Amygdala (tissue), 56 donors: ENCODE measurements around the gene PIPOX.
A peak's percentile ranks its signal among the peaks of the same experiment; 100 is the strongest.

Source experiments
- DNase-seq, 56 donors: peaks; one replicate each; lab custom pipeline; 2025; lab: John Stamatoyannopoulos, UW

PIPOX gene

DNA sequence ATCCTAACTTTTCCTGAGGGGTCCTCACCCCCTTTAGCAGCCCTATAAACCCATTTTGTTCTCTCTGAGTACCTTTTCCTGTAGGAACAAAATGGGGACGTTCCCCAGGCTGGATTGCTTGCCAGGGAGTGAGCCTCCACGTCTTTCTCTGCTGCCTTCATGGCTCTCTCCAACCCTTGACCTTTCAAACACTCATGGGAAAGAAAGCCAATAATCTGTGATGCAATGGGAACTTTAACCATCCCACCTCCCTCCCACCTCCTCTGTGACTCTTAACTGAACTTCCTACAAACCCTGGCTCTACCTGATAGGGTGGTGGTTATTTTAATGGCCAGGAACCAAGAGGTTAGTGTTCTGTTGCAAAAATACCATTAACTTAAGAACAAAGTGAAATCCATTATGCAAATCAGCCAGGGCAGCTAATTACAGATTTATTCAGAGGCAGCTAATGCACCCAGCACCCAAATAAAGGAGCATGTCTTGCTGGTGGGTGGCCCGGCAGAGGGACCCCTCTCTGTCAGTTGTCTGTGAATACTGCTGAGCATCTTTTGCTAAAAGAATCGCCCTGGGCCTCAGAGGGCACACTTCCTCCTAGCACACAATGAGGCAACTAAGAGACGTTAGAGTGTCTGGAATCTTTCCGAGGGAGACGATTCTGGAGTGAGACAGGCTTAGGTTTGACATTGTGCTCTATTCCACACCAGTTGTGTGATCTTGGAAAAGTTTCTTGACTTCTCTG, 3.0 kb downstream of the PIPOX start:
- DNase-seq: no peak

DNA sequence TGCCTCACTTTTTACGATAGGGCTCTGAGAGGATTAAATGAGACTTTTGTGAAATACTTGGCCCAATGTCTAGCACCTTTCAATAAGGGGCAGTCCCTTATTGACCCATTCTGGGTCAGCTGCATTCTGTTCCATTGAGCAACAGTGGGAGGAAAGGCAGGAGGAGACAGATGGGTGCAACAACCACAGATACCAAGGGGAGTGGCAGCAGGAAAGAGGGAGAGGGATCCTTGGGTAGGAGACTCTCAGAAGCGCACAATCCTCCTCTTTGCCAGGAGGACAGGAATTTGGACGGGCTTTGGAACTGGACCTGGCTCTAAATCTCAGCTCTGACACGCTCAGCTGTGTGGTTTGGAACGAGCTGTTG, 3.5 kb downstream of the PIPOX start:
- DNase-seq: no peak

DNA sequence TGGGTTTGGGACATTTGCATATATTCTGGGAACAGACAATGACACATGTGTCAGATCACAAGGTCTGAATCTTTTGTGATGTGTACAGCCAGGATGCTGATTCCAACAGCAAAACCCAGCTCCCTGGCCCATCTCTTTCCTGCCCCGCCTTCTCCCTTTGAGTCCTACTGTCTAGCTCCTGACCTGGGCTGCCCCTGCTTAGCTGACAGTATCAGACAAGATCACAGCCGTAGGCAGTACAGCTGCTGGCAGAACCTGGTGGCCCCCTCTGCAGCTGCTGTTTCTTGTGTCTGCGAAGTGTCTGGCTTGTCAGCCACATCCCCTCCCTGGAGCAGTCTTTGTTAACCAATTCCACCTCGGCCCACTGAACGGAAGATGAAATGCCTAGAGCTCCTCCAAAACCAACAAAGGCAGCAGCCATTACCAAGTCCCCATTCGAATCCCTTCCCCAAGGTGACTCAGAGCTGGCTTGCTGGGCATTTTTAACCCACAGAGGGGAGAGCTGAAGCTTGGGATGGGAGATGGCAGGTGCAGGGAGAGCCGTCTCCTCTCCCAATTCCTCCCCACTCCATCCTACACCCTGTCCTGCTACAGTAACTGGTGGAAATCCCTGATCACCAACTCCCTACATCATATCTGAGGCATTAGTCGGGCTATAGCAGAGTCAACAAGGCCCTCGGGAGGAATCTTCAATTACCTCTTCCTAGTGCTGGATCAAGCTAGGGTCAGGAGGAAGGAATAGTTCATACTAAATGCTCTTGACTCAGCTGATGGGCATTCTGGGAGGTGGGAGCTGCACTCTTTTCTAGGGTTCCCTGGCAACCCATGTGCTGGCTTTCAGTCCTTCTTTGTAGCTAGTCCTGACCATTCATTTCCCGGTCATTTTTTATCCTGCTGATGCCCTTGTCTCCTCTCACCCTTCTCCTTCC, 5.8 kb downstream of the PIPOX start:
- DNase-seq: no peak

DNA sequence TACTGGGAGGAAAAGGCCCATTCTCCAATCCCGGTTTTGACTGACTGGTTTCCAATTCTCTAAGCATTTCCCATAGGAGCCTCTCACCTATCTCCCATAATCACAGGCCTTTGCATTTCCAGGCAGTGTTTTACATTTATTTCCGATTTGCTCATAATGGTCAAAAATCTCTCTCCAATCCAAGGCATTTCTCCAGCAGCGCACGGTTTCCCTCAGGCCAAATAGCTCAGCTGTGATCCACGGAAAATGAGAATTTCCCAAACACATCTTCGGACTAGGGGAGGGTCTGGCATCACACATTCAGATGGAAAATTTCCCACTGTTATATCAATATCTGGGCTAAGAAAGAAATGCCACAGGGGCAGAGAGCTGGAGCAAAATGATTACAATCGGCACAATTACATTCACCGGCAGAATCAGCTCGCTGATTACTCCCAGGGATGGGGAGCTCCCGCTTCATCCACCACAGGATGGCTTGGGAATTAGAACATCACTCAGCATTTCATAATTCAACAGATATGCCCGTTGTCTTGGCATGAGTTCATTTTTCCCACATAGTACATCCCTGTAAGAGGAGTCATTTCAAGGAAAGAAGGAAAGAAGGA, 6.7 kb downstream of the PIPOX start:
- DNase-seq: no peak

DNA sequence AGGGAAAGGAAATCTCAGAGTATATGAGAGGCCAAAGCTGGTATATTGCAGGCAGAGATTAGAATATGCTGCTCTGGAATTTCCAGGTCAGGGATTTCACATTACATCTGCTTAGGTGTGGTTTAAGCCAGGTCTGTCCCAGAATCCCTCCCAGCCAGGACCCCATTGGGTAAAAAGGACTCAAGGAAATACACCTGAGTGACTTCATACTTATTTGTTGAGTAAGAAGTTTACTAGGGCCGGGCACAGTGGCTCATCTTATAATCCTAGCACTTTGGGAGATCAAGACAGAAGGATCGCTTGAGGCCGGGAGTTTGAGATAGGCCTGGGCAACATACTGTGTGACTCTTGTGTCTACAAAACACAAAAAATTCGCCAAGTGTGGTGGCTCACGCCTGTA, 7.2 kb downstream of the PIPOX start:
- no peak for DNase-seq

DNA sequence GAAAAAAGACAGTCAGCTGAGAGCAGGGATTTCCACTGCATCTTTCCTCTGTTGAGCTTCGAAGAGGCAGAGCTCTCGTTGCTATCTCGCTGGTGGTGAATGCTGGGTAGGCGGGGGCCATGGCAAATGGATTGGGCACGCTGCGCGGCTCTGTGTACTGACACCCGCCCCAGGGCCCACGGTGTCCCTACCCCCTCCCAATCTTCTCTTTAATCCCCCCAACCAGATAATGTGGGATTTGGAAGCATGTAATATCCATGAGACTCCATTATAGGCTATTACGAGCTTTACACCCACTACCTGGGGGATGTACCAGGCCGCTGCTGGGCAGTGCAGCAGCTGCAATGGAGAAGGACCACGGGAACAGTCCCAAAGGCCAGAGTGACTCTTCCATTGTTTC, 8.3 kb downstream of the PIPOX start:
- no peak for DNase-seq

DNA sequence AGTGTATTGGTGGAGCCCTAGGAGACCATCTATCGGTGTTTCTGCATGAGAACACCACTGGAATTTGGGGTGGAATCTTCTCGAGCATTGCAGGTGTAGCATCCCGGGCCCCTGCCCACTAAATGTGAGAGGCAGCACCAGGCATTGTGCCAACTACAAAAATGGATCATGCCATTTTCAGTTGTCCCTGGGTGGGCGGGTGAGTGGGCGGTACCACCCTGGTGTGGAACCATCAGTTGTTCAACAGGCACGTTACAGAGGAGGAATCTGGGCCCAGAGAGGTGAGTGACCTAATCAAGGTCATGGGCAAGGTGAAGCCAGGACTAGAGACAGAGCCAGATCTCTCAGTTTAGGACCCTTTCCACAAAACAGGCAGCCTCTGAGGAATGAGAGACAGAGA, 8.8 kb downstream of the PIPOX start:
- DNase-seq: no peak

DNA sequence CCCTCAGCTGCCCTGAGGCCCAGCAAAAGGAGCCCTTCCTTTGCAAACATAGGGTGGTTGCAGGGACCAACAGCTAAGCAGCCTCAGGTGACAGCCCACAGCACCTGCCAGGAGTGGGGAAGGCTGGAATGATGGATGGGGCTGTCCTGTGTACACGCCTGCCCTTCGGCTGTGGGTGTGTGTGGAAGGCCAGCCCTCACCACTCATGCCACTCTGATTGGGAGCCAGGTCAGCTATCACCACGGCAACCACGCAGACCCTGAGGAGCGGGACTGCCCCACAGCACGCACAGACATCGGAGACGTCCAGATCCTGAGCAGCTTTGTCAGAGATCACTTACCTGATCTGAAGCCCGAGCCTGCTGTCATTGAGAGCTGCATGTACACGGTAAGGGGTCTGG, 11.9 kb downstream of the PIPOX start:
- DNase-seq: no peak

DNA sequence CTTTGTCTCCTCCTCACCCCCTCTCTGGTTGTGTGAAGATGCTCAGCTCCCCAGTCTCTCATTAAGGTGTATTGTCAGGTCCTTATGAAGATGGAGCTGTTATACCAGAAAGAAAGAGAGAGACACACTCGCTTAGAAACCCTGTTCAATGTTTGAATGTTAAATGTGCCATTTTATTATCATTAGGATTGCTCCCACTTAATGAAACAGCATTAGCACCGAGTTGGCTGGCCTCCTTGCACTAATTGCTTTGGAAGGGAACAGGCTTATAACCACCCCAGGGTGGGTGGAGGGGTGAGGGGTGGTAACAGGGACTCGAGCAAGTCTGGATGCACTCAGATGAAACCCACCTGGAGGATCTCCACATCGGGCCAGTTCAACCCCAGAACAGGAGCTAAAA, 14.4 kb downstream of the PIPOX start:
- DNase-seq: peak in 1 of 56 donors; percentile 31

DNA sequence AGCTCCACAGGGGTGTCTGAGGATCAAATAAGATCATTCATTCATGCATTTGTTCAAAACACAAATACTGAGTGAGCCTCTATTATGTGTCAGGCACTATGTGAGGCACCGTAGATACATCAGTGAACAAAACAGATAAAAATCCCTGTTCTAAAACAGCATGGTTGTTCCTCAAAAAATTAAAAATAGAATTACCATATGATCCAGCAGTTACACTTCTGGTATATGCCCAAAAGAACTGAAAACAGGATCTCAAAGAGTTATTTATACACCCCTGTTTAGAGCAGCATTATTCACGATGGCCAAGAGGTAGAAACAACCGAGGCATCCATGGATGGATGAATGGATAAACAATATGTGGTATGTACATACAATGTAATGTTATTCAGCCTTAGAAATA, 15.4 kb downstream of the PIPOX start:
- DNase-seq: no peak

DNA sequence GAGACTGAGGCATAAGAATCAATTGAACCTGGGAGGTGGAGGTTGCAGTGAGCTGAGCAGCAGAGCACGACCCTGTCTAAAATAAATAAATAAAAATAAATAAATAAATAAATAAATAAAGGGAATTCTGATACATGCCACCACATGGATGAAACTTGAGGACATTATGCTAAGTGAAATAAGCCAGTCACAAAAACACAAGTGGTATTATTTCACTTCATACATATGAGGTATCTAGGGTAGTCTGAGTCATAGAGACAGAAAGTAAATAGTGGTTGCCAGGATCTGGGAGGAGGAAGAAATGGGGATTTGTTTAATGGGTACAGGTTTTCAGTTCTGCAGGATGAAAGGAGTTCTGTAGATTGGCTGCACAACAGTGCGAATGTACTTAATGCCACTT, 16.3 kb downstream of the PIPOX start:
- DNase-seq: no peak

DNA sequence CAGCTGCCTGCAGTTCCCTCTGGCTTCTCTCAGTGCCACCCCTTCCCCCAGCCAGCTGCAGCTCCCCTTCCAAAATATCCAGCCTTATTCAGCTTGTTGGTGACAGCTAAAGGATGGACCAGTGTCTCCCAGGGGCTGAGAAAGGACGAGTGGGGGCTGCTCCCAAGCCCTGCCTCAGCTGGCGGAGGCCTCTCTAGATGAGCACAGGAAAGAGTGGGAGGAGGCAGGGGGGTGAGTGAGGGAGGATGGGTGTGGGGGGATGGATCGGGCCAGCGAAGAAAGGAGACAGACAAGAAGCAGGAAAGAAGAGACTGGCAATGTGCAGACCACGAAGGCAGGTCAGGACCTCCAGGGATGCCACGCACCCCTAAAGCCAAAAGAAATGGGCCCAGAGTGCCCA, 17.5 kb downstream of the PIPOX start:
- no peak for DNase-seq

DNA sequence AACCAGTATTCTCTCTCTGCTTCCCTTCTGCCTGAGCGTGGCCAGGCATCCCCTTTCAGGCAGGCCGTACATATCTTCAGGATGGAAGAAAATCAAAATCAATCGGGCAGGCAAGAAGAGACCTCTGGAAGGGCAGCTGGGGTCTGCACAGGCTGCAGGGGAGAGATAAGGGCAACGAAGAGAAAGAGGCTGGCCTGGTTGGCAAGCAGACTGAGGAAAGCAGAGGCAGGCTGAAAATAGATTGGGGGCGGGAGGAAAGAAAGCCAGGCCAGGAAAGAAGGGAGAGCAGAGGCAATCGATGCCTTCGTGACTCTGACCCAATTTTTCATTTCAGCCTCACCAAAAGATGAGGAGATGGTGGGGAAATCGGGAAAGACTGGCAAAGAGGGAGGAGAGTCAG, 18.1 kb downstream of the PIPOX start:
- peak in 8 of 56 donors; percentile 17 to 35 (median 23) for DNase-seq

DNA sequence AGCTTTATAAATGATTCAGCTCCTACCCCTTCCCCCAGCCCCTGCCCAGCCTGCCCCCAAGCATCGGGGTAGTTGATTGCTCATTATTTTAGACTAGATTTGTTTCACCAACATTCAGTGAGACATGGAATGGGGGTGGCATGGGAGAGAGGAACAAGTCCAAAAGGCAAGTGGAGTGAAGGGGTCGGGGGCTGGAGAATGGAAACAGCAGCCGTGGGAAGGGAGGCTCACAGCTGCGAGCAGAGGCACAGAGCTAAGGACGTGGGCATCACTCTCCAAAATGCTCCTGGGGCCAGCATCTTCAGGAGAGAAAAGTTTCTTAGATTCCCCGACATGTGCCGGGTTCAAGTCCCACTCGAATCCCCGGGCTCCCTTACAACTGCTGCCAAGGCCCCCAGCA, 19.3 kb downstream of the PIPOX start:
- DNase-seq: no peak

DNA sequence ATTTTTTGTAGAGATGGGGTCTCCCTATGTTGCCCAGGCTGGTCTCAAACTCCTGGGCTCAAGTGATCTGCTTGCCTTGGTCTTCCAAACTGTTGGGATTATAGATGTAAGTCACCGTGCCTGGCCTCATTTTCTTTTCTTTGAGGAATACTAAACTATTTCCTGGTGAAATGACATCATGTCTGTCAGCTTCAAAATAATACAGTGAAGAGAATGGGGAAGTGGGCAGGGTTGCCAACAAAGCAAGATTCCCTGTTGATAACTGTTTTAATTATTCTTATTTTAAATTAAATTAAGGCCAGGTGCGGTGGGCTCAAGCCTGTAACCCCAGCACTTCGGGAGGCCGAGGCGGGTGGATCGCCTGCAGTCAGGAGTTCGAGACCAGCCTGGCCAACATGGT, 21.1 kb downstream of the PIPOX start:
- no peak for DNase-seq

DNA sequence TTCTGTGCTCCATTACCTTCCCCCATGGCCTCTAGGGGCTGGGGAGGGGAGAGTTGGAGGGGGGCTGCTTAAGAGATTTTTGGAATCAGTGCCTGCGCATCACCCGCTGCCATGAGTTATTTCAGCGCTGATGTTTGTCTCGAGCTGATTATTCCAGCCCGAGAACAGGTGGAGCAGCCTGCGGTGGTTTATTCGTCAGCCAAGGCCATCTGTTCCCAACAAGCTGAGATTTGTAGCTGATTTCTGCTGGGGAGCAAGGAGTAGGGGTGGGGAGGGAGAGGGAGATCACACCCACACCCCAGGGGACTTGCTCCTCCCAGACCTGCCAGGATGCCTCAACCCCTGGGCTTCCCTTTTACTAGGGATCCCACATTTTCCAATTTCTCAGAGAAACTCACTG, 23.1 kb downstream of the PIPOX start:
- peak in 10 of 56 donors; percentile 12 to 37 (median 20) for DNase-seq

DNA sequence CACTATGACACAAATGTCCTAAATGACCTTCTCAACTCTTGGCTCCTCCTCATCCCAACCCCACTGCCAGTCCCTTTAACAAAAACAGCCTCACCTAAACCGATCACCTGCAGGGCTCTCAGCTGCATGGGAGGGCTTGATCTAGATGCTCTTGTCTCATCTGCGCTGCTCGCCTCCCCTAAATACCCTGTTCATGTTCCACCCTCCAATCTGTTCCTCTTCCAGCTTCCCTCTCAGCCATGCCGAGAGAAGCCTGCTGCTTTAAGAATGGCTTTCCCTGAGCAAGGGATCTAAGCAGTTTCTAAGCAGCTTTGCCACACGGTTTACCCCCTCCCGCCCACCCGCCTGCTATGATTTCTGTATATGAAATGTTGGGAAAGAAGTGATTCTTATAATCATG, 23.7 kb downstream of the PIPOX start:
- peak in 4 of 56 donors; percentile 15 to 26 (median 17) for DNase-seq

DNA sequence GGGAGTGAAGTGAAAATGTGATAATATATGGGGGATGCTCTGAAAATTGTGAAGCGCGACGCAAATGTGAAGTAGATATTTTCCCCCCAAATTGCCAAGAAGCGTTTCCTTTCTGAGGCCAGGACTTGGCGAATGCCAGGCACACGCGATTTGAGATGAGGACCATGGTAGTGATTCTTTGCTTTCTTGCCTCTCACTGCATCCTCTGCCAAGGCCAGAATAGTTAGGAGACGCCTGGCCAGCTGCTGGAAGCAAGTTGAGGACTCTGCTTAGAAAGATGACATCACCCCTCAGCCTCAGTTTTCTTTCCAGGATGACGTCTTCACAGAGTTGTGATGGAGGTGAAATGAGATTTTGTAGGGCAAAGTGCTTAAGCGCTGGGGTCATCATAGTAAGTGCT, 25.9 kb downstream of the PIPOX start:
- DNase-seq: peak in 8 of 56 donors; percentile 14 to 41 (median 26)

DNA sequence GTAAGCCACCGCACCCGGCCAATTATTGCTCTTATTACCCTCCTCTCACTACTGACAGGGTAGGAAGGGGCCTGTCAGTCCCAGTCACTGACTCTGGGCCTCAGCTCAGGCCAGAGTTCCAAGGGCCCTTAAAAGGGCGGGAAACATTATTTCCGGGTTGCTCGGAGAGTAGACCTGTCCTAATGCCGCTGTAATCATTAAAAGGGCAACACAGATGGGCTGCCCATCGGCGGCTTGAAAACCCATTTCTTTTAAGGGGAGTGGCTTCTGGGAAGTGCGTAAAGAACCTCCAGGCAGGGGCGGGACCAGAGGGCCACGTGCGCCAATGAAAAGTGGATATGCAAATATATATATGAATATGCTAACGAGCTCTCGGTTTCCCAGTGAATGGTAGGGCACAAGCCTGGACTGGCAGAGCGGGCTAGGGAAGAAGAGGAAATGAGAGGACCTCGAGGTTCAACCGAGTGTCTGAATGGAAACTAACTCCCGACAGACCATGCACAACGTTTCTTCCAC, 26.6 kb downstream of the PIPOX start:
- peak in 1 of 56 donors; percentile 39 for DNase-seq

DNA sequence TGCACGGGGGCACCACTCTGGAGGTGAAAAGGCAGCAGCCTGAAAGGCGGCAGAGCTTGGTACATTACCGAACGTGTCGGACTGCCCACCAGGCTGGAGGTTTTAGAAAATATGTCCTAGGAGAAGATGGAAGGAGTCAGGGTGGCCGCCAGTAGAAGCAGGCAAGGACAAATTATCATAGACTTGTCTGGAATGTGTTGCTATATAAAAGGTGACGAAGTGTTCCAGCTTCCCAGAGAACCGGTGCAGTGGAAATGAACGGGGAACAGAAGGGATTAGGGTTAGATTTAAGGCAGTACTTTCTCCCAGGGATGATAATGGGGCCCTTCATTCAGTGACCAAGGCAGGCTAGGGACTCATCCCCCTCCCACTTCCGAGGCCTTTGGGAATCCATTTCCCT, 27.4 kb downstream of the PIPOX start:
- DNase-seq: no peak

DNA sequence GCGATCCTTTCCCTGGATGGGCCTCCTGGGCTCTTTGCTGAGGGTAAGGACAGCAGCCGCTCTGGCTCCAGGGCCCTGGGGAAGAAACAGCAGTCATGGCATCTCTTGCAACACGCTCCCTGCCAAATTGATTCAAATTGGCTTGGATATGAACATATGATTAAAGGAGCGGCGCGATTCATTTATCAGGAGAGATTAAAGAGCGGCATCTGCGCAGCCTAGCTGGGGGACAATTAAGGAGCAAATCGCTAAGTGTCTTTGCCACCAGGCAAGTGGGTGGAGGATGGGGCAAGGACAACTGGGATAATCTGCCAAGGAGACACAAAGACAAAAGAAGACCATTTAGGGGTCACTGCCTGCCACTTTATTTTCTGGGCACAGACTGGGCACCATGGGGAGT, 27.8 kb downstream of the PIPOX start:
- no peak for DNase-seq
